DND-41 (cell line): ENCODE measurements around the gene PLXNA4.

Experiments used
- ATAC-seq: fragments of 200-7000 bp; cut with Tn5 transposase; 3 replicates; pipeline ENCODE4 v1.9.1; 2021; ENCODE audit warnings: low read depth; ENCODE audit not compliant: insufficient read depth
- DNase-seq: peaks from one replicate; pipeline ENCODE4 v3.0.0-alpha.2; 2020
- H2AFZ ChIP-seq: 2 replicates; pipeline ENCODE4 v1.6.0; 2012; ENCODE audit warnings: low read depth, low read length
- H3K27ac ChIP-seq: 2 replicates; pipeline ENCODE4 v1.5.1; 2012; ENCODE audit warnings: low read length, inconsistent platforms
- H3K27me3 ChIP-seq: fragments of 200-600 bp; sonication (generic); 2 replicates; pipeline ENCODE4 v1.6.0; 2012; ENCODE audit warnings: low read length, mild to moderate bottlenecking, inconsistent platforms; ENCODE audit not compliant: insufficient read depth, poor library complexity
- H3K36me3 ChIP-seq: 2 replicates; pipeline ENCODE4 v1.5.1; 2012; ENCODE audit warnings: low read length, inconsistent platforms; ENCODE audit not compliant: insufficient read depth
- H3K4me1 ChIP-seq: 2 replicates; pipeline ENCODE4 v1.5.1; 2012; ENCODE audit warnings: mild to moderate bottlenecking, low read length; ENCODE audit not compliant: insufficient read depth
- H3K4me2 ChIP-seq: 2 replicates; pipeline ENCODE4 v1.6.0; 2012; ENCODE audit warnings: mild to moderate bottlenecking, moderate library complexity, low read length, inconsistent platforms; ENCODE audit not compliant: insufficient read depth
- H3K4me3 ChIP-seq, 2 experiments: fragments of 200-600 bp in 1 of 2; shearing (Covaris generic) in 1 of 2; 2 replicates each; pipeline ENCODE4 v1.5.1; 2012 to 2016; ENCODE audit warnings: inconsistent platforms in 2 of 2, low read length in 2 of 2, mild to moderate bottlenecking in 2 of 2, low read depth in 1 of 2, moderate library complexity in 1 of 2
- H3K79me2 ChIP-seq: 2 replicates; pipeline ENCODE4 v1.6.0; 2012; ENCODE audit warnings: low read length, inconsistent platforms; ENCODE audit not compliant: insufficient read depth
- H3K9ac ChIP-seq: 2 replicates; pipeline ENCODE4 v1.6.0; 2012; ENCODE audit warnings: low read depth, mild to moderate bottlenecking, inconsistent platforms, low read length, moderate library complexity
- H3K9me3 ChIP-seq: 2 replicates; pipeline ENCODE4 v1.5.1; 2012; ENCODE audit warnings: low read length, moderate library complexity, mild to moderate bottlenecking, inconsistent platforms; ENCODE audit not compliant: insufficient read depth, severe bottlenecking
- H4K20me1 ChIP-seq: 2 replicates; pipeline ENCODE4 v1.6.0; 2012; ENCODE audit warnings: low read length; ENCODE audit not compliant: insufficient read depth
- EZH2 ChIP-seq: IDR thresholded peaks from 3 replicates; pipeline ENCODE4 v1.6.1; 2012; ENCODE audit warnings: borderline replicate concordance, low read depth, mild to moderate bottlenecking, moderate library complexity, low read length, inconsistent platforms; ENCODE audit not compliant: severe bottlenecking
- TF ChIP-seq, protein P1 (sequence below): IDR thresholded peaks from 2 replicates; pipeline ENCODE4 v1.5.1; 2012; ENCODE audit warnings: borderline replicate concordance, low read length, moderate library complexity, mild to moderate bottlenecking; ENCODE audit not compliant: poor library complexity, severe bottlenecking; ENCODE audit errors: extremely low read depth

PLXNA4 gene

GRCh38 chr7:132386201-132386681, 190.0 kb downstream of the PLXNA4 start:
- H3K27me3 ChIP-seq: peaks cover 14% of the 10 kb centered on the region
- no peak for TF ChIP-seq EZH2
- TF ChIP-seq, protein P1, sequence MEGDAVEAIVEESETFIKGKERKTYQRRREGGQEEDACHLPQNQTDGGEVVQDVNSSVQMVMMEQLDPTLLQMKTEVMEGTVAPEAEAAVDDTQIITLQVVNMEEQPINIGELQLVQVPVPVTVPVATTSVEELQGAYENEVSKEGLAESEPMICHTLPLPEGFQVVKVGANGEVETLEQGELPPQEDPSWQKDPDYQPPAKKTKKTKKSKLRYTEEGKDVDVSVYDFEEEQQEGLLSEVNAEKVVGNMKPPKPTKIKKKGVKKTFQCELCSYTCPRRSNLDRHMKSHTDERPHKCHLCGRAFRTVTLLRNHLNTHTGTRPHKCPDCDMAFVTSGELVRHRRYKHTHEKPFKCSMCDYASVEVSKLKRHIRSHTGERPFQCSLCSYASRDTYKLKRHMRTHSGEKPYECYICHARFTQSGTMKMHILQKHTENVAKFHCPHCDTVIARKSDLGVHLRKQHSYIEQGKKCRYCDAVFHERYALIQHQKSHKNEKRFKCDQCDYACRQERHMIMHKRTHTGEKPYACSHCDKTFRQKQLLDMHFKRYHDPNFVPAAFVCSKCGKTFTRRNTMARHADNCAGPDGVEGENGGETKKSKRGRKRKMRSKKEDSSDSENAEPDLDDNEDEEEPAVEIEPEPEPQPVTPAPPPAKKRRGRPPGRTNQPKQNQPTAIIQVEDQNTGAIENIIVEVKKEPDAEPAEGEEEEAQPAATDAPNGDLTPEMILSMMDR: no peak
- H3K4me3 ChIP-seq: no peak overlapping the region
- no peak overlapping the region for H2AFZ ChIP-seq
- no peaks in the 10 kb centered on the region for H3K79me2 ChIP-seq
- H3K4me2 ChIP-seq: no peak overlapping the region
- no peaks in the 10 kb centered on the region for H4K20me1 ChIP-seq
- H3K27ac ChIP-seq: no peak overlapping the region
- ATAC-seq: no peak
- H3K36me3 ChIP-seq: no peaks in the 10 kb centered on the region
- H3K4me1 ChIP-seq: no peaks in the 10 kb centered on the region
- no peak for DNase-seq
- H3K9me3 ChIP-seq: no peaks in the 10 kb centered on the region
- H3K9ac ChIP-seq: no peak overlapping the region

DNA sequence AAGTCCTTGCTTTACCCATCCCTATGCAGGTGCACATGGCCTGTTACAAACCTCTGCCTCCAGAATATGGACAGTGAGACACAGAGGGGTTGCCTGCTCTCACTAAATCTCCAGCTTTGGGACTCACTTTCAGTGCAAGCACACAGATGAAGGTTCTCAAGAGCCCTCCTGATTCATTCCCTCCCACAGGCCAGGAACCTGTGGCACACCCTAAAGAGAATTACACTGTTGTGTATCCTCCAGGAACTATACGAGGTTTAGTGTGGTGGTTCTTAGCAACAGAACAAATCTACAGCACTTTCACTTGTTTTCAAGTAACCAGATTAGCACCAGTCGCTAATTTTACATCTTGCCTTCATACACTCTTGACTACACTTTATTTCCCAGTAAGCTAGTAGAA, 192.3 kb downstream of the PLXNA4 start:
- Histone ChIP-seq H3K4me1 (no peaks in the 10 kb centered on the region), H3K36me3 (no peaks in the 10 kb centered on the region), H3K9me3 (no peaks in the 10 kb centered on the region), H4K20me1 (no peaks in the 10 kb centered on the region), H3K4me3 (no peak overlapping the region), H2AFZ (no peak overlapping the region), H3K4me2 (no peak overlapping the region), H3K79me2 (no peaks in the 10 kb centered on the region), H3K27me3 (peaks cover 14% of the 10 kb centered on the region), H3K27ac (no peak overlapping the region), H3K9ac (no peak overlapping the region)
- no peak for DNase-seq
- ATAC-seq: no peak
- TF ChIP-seq EZH2: no peak
- TF ChIP-seq, protein P1: no peak

DNA sequence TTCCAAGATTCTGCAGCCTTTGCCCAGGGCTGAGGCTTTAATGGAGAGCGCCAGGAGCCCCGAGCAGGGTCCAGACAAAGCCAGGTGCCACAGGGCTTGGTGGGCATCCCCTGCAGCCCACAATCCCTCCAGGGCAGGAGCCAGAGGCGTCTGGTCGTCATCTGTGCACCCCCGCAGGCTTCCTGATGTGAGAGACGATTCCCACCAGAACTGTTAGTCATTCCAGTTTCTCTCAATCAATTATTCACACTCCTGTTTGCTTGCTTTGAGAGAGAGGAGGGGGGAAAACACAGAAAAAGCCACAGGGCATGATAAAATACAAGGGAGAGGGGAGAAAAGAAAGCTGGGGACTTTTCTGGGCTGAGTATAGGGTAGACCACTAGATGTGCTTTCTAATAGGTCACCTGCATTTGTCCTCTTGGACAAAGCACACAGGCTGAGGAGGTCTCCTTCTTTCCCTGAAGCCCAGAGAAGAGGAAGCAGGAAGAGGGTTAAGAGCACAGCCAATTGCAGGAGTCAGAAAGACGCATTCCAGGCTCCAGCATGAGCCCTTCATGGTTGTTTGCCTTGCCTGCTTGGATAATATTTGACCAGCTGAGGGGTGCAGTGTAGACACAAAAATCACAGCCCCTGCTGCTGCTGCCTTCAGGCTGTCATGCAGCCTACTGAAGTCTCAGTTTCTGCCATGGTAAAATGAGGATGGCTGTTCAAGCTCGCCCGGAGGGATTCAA, 194.4 kb downstream of the PLXNA4 start:
- DNase-seq (no peak), ATAC-seq (no peak)
- H4K20me1 ChIP-seq: no peaks in the 10 kb centered on the region
- peaks cover 14% of the 10 kb centered on the region for H3K27me3 ChIP-seq
- no peak overlapping the region for H3K4me2 ChIP-seq
- TF ChIP-seq, protein P1: no peak
- TF ChIP-seq EZH2: no peak
- no peaks in the 10 kb centered on the region for H3K4me1 ChIP-seq
- H3K9me3 ChIP-seq: no peaks in the 10 kb centered on the region
- no peaks in the 10 kb centered on the region for H3K36me3 ChIP-seq
- no peak overlapping the region for H3K4me3 ChIP-seq
- H3K27ac ChIP-seq: no peak overlapping the region
- H3K79me2 ChIP-seq: no peaks in the 10 kb centered on the region
- no peak overlapping the region for H3K9ac ChIP-seq
- no peak overlapping the region for H2AFZ ChIP-seq
